Endothelial cell of umbilical vein (primary cell): Measurements from ENCODE around the gene THBS1. TPM values are rescaled to one million over a fixed set of nuclear protein-coding genes. Genes with fewer than 3 reads are reported as not detected.

Source experiments
- BruUV-seq: library from RNA; stranded (reverse); fragments of 400-500 nt; replicated peaks from 2 replicates; lab custom pipeline; 2021; lab: Mats Ljungman, UMichigan
- CTCF ChIA-PET: fragments of 300-600, 350-600 bp; sonication (Branson Sonifier 250); formaldehyde crosslinking; loops from one replicate; lab custom pipeline; 2021; ENCODE audit warnings: antibody characterized with exemption, inconsistent platforms; lab: Charles Lee
- POLR2A ChIA-PET: fragments of 300-600, 350-600 bp; sonication (Branson Sonifier 250); formaldehyde crosslinking; loops from one replicate; lab custom pipeline; 2021; ENCODE audit warnings: antibody characterized with exemption, inconsistent platforms; lab: Charles Lee
- DNase-seq: peaks from one replicate; pipeline ENCODE4 v3.0.0-alpha.2; 2011; ENCODE audit warnings: low read depth, low spot score
- FAIRE-seq: peaks from 2 replicates; lab custom pipeline; 2011; peaks lifted over from hg19 to GRCh38; lab: Jason Lieb, UNC
- H2AFZ ChIP-seq: 2 replicates; pipeline ENCODE4 v1.6.0; 2012; ENCODE audit warnings: low read depth, low read length, control low read depth, inconsistent platforms
- H3K27ac ChIP-seq: 2 replicates; pipeline ENCODE4 v1.5.1; 2011; ENCODE audit warnings: low read depth, mild to moderate bottlenecking, control low read depth, low read length, moderate library complexity; ENCODE audit not compliant: insufficient read depth
- H3K27me3 ChIP-seq, 2 experiments: 2 replicates each; pipeline versions ENCODE4 v1.6.0 to v1.6.1; 2011; ENCODE audit warnings: low read length in 2 of 2, mixed read lengths in 1 of 2; ENCODE audit not compliant: control insufficient read depth in 2 of 2, insufficient read depth in 2 of 2
- H3K36me3 ChIP-seq, 2 experiments: 2 replicates in 1 of 2; 3 replicates in 1 of 2; pipeline ENCODE4 v1.5.1; 2011; ENCODE audit warnings: low read length in 2 of 2, mild to moderate bottlenecking in 1 of 2, moderate library complexity in 1 of 2; ENCODE audit not compliant: control insufficient read depth in 2 of 2, insufficient read depth in 2 of 2; ENCODE audit errors: extremely low read depth in 1 of 2
- H3K4me1 ChIP-seq: 3 replicates; pipeline ENCODE4 v1.5.1; 2011; ENCODE audit warnings: mild to moderate bottlenecking, low read length; ENCODE audit not compliant: control insufficient read depth, insufficient read depth; ENCODE audit errors: extremely low read depth
- H3K4me2 ChIP-seq: 2 replicates; pipeline ENCODE4 v1.6.1; 2011; ENCODE audit warnings: low read length, control low read depth, mixed read lengths; ENCODE audit not compliant: insufficient read depth
- H3K4me3 ChIP-seq, 3 experiments: fragments of 200-600 bp in 1 of 3; sonication (generic), shearing (Covaris generic) in 1 of 3; replicated peaks in 1 of 3; 2 replicates each; pipeline ENCODE4 v1.5.1; 2011 to 2016; ENCODE audit warnings: control low read depth in 3 of 3, low read length in 3 of 3, mild to moderate bottlenecking in 2 of 3, inconsistent platforms in 1 of 3, low read depth in 1 of 3, moderate library complexity in 1 of 3; ENCODE audit not compliant: insufficient read depth in 1 of 3
- H3K79me2 ChIP-seq: 2 replicates; pipeline ENCODE4 v1.6.0; 2012; ENCODE audit warnings: low read length, inconsistent platforms; ENCODE audit not compliant: control insufficient read depth, insufficient read depth
- H3K9ac ChIP-seq: replicated peaks from 2 replicates; pipeline ENCODE3; 2011; ENCODE audit warnings: low read length, control low read depth; ENCODE audit not compliant: insufficient read depth; ENCODE audit errors: extremely low read depth
- H3K9me1 ChIP-seq: replicated peaks from 3 replicates; pipeline ENCODE4 v1.6.0; 2011; ENCODE audit warnings: mild to moderate bottlenecking, low read length; ENCODE audit not compliant: control insufficient read depth, insufficient read depth; ENCODE audit errors: extremely low read depth
- H3K9me3 ChIP-seq: replicated peaks from 2 replicates; pipeline ENCODE4 v1.5.1; 2012; ENCODE audit warnings: low read length, inconsistent platforms; ENCODE audit not compliant: control insufficient read depth, insufficient read depth
- H4K20me1 ChIP-seq: replicated peaks from 2 replicates; pipeline ENCODE3; 2011; ENCODE audit warnings: mild to moderate bottlenecking, low read length; ENCODE audit not compliant: control insufficient read depth, insufficient read depth; ENCODE audit errors: extremely low read depth
- EZH2 ChIP-seq: IDR thresholded peaks from 2 replicates; pipeline ENCODE4 v1.6.1; 2012; ENCODE audit warnings: borderline replicate concordance, low read depth, mild to moderate bottlenecking, moderate library complexity, low read length, inconsistent platforms; ENCODE audit not compliant: severe bottlenecking
- FOS ChIP-seq: IDR thresholded peaks from 2 replicates; pipeline ENCODE4 v1.6.1; 2011; ENCODE audit warnings: mild to moderate bottlenecking, low read length, moderate library complexity, borderline replicate concordance; ENCODE audit not compliant: insufficient read depth
- GATA2 ChIP-seq: IDR thresholded peaks from 2 replicates; pipeline ENCODE4 v1.7.0; 2011; ENCODE audit warnings: low read depth, mild to moderate bottlenecking, moderate library complexity, mixed read lengths, low read length; ENCODE audit not compliant: insufficient read length, insufficient read depth
- JUN ChIP-seq: IDR thresholded peaks from 2 replicates; pipeline ENCODE4 v1.6.1; 2011; ENCODE audit warnings: borderline replicate concordance, low read depth; ENCODE audit not compliant: insufficient read length, insufficient read depth
- MYC ChIP-seq: IDR thresholded peaks from one replicate; pipeline ENCODE4 v1.6.1; 2011; ENCODE audit warnings: mild to moderate bottlenecking, low read depth, low read length
- POLR2A ChIP-seq: IDR thresholded peaks from 2 replicates; pipeline ENCODE4 v1.6.1; 2012; ENCODE audit warnings: low read depth, mild to moderate bottlenecking, control low read depth, low read length
- POLR2AphosphoS5 ChIP-seq: IDR thresholded peaks from 2 replicates; pipeline ENCODE4 v1.6.1; 2012; ENCODE audit warnings: low read depth, mild to moderate bottlenecking, control low read depth, low read length, moderate library complexity; ENCODE audit not compliant: insufficient read depth
- dilution Hi-C: fragments of 300-500 bp; cut with MboI; formaldehyde crosslinking; loops from one replicate; pipeline ENCODE4 v1.15.0; 2019; ENCODE audit warnings: low sequenced_read_pairs; ENCODE audit not compliant: extremely low pct_ligation_motif_present
- intact Hi-C: fragments of 100-400 bp; cut with micrococcal nuclease; formaldehyde crosslinking; loops from one replicate; pipeline ENCODE4 v1.10.0; 2022
- polyA plus RNA-seq, 4 experiments: library from polyadenylated mRNA; depleted of rRNA in 3 of 4; stranded (reverse) in 3 of 4; unstranded in 1 of 4; fragments of >200 nt; gene quantifications; 2 replicates each; pipeline versions ENCODE4 v1.2.1 to v1.2.3, GENCODE V29; 2011 to 2012; ENCODE audit warnings: missing spikeins in 1 of 4
- total RNA-seq: library from RNA; stranded (reverse); gene quantifications from 2 replicates; pipeline ENCODE4 v1.2.3, GENCODE V29; 2021
- TF ChIP-seq, protein P1 (sequence below), 2 donors: IDR thresholded peaks; 1 replicate in 1 of 2; 2 replicates in 1 of 2; pipeline ENCODE4 v1.5.1; 2011; ENCODE audit warnings: low read length in 2 of 2, mild to moderate bottlenecking in 2 of 2, moderate library complexity in 2 of 2, control low read depth in 1 of 2, inconsistent platforms in 1 of 2, low read depth in 1 of 2; ENCODE audit not compliant: insufficient read depth in 1 of 2; ENCODE audit errors: extremely low read depth in 1 of 2
- TF ChIP-seq, protein P2 (sequence below): IDR thresholded peaks from 2 replicates; pipeline ENCODE4 v1.6.1; 2011; ENCODE audit not compliant: insufficient read depth, insufficient read length

The THBS1 gene
- total and polyA plus RNA-seq, 2 donors (not counting 3 experiments of a cell fraction or from before 2014, with no cell fraction given), result 6,293 to 8,883 TPM

DNA sequence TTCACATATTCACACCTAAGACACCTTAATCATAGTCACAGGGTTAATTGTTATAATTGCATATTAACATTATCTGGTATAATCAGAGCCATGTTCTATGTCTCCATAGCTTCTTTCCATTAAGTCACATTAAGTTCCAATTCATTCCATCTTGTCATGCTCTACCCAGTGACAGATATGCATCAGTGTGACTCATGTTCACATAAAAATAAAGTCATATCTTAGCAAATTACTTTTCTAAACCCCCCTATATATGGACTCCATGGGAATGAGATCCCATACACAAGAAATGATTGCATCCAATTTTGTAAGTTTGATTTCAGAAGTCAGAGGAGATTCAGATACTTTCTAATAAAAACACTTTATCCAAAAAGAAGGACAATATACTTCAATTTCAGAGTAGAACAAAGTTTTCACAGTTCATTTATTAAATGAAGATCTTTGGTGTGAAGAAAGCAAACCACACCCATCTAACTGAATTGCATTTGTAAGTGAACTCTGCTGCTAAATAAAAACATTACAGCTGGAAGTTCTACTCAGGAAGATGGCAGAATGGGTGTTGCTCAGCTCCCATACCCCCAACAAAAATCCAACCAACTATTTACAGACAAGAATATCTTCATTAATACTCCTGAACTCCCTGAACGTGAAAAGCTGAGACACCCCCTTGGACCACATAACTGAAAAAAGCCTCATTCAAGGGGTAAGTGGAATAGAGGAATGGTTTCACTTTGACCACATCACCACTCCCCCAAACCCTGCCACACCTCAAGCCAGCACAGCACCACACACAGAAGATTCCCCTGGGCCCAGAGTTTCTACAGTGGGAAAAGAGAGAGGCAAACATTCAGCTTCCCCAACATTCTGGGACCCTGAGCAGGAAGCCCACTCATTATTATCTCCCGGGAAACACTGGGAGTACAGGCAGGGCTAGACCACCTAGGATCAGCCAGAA lies 27.6 kb downstream of the THBS1 start:
- CTCF ChIA-PET, result interaction anchor here (16.6 kb wide), 1 partner anchor 149 kb away, joined by 379 read pairs; no protein-coding TSS in a partner anchor
- POLR2A ChIA-PET, result no interaction called here

DNA sequence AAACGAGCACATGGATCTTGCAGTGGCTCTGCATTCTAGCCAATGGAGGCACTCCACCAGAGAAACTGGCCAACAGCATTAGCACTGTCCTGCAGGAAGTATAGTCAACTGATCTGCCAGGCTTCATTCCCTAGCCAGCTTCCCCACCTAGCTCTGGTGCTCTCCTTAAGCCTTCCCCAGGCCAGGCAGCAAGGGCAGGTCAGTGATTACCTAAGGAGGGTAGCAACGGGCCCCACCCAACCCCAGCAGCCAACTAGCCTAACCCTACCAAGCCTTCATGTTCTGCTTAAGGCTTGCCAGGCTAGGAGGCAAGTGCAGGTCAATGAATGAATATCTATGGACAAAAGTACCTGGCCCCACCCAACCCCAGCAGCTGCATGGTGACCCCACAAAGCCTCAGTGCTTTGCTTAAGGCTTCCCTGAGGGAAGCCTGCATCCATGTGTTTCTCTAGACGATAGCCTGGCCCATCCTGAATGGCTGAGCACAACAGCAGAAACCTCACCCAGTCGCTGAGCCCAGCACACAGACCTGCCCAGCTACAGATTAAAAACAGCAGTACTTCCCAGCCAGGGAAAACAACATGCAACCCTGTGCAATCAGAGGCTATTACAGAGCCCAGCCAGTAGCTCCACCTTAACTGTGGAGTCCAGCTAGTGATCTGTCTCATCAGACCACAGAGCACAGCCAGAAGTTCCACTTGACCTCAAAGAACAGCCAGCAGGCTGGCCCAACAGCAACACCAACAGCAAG lies 28.5 kb downstream of the THBS1 start:
- dilution Hi-C loops, result no loop called here
- no peaks in the 10 kb centered on the region for H4K20me1 ChIP-seq
- no peaks in the 10 kb centered on the region for H3K79me2 ChIP-seq
- TF ChIP-seq FOS (no peak), JUN (no peak), POLR2AphosphoS5 (no peak), GATA2 (no peak), POLR2A (no peak), EZH2 (no peak), MYC (no peak)
- TF ChIP-seq, protein P1, sequence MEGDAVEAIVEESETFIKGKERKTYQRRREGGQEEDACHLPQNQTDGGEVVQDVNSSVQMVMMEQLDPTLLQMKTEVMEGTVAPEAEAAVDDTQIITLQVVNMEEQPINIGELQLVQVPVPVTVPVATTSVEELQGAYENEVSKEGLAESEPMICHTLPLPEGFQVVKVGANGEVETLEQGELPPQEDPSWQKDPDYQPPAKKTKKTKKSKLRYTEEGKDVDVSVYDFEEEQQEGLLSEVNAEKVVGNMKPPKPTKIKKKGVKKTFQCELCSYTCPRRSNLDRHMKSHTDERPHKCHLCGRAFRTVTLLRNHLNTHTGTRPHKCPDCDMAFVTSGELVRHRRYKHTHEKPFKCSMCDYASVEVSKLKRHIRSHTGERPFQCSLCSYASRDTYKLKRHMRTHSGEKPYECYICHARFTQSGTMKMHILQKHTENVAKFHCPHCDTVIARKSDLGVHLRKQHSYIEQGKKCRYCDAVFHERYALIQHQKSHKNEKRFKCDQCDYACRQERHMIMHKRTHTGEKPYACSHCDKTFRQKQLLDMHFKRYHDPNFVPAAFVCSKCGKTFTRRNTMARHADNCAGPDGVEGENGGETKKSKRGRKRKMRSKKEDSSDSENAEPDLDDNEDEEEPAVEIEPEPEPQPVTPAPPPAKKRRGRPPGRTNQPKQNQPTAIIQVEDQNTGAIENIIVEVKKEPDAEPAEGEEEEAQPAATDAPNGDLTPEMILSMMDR (IDR thresholded peaks at IDR 0.05; ENCODE audit: extremely low read depth in 1 of 2, insufficient read depth in 1 of 2, low read depth in 1 of 2, low read length in 2 of 2), result no peak
- TF ChIP-seq, protein P2, sequence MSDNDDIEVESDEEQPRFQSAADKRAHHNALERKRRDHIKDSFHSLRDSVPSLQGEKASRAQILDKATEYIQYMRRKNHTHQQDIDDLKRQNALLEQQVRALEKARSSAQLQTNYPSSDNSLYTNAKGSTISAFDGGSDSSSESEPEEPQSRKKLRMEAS, result no peak
- H3K27ac ChIP-seq, result no peak overlapping the region
- FAIRE-seq (no peak), DNase-seq (no peak)
- no TSS peak for BruUV-seq
- H3K9me3 ChIP-seq, result no peaks in the 10 kb centered on the region
- H3K36me3 ChIP-seq, result no peaks in the 10 kb centered on the region
- intact Hi-C loops, result no loop called here
- POLR2A ChIA-PET, result no interaction called here
- H3K4me3 ChIP-seq, result no peak overlapping the region
- H3K9ac ChIP-seq, result no peak overlapping the region
- CTCF ChIA-PET, result interaction anchor here (1.7 to 16.6 kb wide), 2 partner anchors 9 to 148 kb away, joined by 6 to 379 read pairs; no protein-coding TSS in a partner anchor
- H3K4me1 ChIP-seq, result peaks cover 2% of the 10 kb centered on the region
- no peaks in the 10 kb centered on the region for H3K27me3 ChIP-seq
- H3K9me1 ChIP-seq, result no peaks in the 10 kb centered on the region
- H3K4me2 ChIP-seq, result no peak overlapping the region
- no peak overlapping the region for H2AFZ ChIP-seq

More for the DNA sequence above, 27.6 kb downstream of the THBS1 start:
- DNase-seq (no peak), FAIRE-seq (no peak)
- Histone ChIP-seq H3K27me3 (no peaks in the 10 kb centered on the region), H2AFZ (no peak overlapping the region), H3K9me3 (no peaks in the 10 kb centered on the region), H3K27ac (no peak overlapping the region), H3K4me3 (no peak overlapping the region), H4K20me1 (no peaks in the 10 kb centered on the region), H3K79me2 (no peaks in the 10 kb centered on the region), H3K9ac (no peak overlapping the region), H3K4me1 (peaks cover 2% of the 10 kb centered on the region), H3K4me2 (no peak overlapping the region), H3K9me1 (no peaks in the 10 kb centered on the region), H3K36me3 (no peaks in the 10 kb centered on the region)
- dilution Hi-C loops (no loop called here), intact Hi-C loops (no loop called here)
- TF ChIP-seq FOS (peak; percentile 4), POLR2AphosphoS5 (no peak)
- BruUV-seq, result no TSS peak
